Measurements from ENCODE around the gene VAMP2.

The VAMP2 gene

GRCh38 chr17:8146381-8147140 is 16.2 kb downstream of the VAMP2 start:
- no peak overlapping the region for H3K27ac Mint-ChIP-seq
- no peaks in the 10 kb centered on the region for H3K27me3 Mint-ChIP-seq (ENCODE audit: low read depth)
- H3K4me1 Mint-ChIP-seq: peaks cover 3% of the 10 kb centered on the region
- H3K9me3 Mint-ChIP-seq: no peaks in the 10 kb centered on the region
- peak overlapping the region in 1 of 3 experiments; percentile 26 for H3K4me3 Mint-ChIP-seq
- peaks cover 44% of the 10 kb centered on the region for H3K36me3 Mint-ChIP-seq (ENCODE audit: low read depth)
- TF ChIP-seq CTCF (IDR thresholded peaks at IDR 0.05; ENCODE audit: unreplicated experiment in 3 of 3): no peak

- H3K4me3 Mint-ChIP-seq: peak overlapping the region in 1 of 3 experiments; percentile 46
Observed at GRCh38 chr17:8145811-8146210, 16.9 kb downstream of the VAMP2 start.

GRCh38 chr17:8144401-8145231 is 18.1 kb downstream of the VAMP2 start:
- no peak overlapping the region for H3K27ac Mint-ChIP-seq
- H3K9me3 Mint-ChIP-seq: no peaks in the 10 kb centered on the region
- H3K4me3 Mint-ChIP-seq: no peak overlapping the region
- H3K4me1 Mint-ChIP-seq: no peaks in the 10 kb centered on the region
- TF ChIP-seq CTCF (IDR thresholded peaks at IDR 0.05; ENCODE audit: unreplicated experiment in 3 of 3): no peak
- H3K27me3 Mint-ChIP-seq (ENCODE audit: low read depth): no peaks in the 10 kb centered on the region
- H3K36me3 Mint-ChIP-seq (ENCODE audit: low read depth): peaks cover 51% of the 10 kb centered on the region

More at GRCh38 chr17:8145811-8146210, 16.9 kb downstream of the VAMP2 start:
- no peaks in the 10 kb centered on the region for H3K4me1 Mint-ChIP-seq
- H3K9me3 Mint-ChIP-seq: no peaks in the 10 kb centered on the region
- H3K27me3 Mint-ChIP-seq (ENCODE audit: low read depth): no peaks in the 10 kb centered on the region
- no peak for TF ChIP-seq CTCF (IDR thresholded peaks at IDR 0.05; ENCODE audit: unreplicated experiment in 3 of 3)
- H3K36me3 Mint-ChIP-seq (ENCODE audit: low read depth): peaks cover 51% of the 10 kb centered on the region
- H3K27ac Mint-ChIP-seq: no peak overlapping the region

GRCh38 chr17:8143581-8144400 is 19.0 kb downstream of the VAMP2 start:
- Mint-ChIP-seq H3K4me3 (no peak overlapping the region), H3K36me3 (ENCODE audit: low read depth) (peaks cover 47% of the 10 kb centered on the region), H3K27me3 (ENCODE audit: low read depth) (no peaks in the 10 kb centered on the region), H3K9me3 (no peaks in the 10 kb centered on the region), H3K4me1 (no peaks in the 10 kb centered on the region), H3K27ac (no peak overlapping the region)
- no peak for TF ChIP-seq CTCF (IDR thresholded peaks at IDR 0.05; ENCODE audit: unreplicated experiment in 3 of 3)

- Mint-ChIP-seq H3K9me3 (no peaks in the 10 kb centered on the region), H3K36me3 (ENCODE audit: low read depth) (peaks cover 42% of the 10 kb centered on the region), H3K27me3 (ENCODE audit: low read depth) (no peaks in the 10 kb centered on the region), H3K4me3 (no peak overlapping the region), H3K27ac (no peak overlapping the region), H3K4me1 (no peaks in the 10 kb centered on the region)
- no peak for TF ChIP-seq CTCF (IDR thresholded peaks at IDR 0.05; ENCODE audit: unreplicated experiment in 3 of 3)
Observed at GRCh38 chr17:8142887-8143580, 19.7 kb downstream of the VAMP2 start.
